Lung (tissue), 12 donors: ENCODE data around the gene AGAP1. TPM values are rescaled to one million over a fixed set of nuclear protein-coding genes. Genes with fewer than 3 reads are reported as not detected.

ENCODE experiments used
- ATAC-seq: fragments of 200-7000 bp; cut with Tn5 transposase; one replicate; pipeline ENCODE4 v1.9.1; 2020; ENCODE audit warnings: moderate number of reproducible peaks; ENCODE audit not compliant: insufficient read depth, low FRiP score
- DNase-seq, 3 donors: peaks; one replicate each; pipeline ENCODE4 v3.0.0-alpha.2; 2013 to 2017
- H3K27ac ChIP-seq, 2 donors: one replicate each; pipeline ENCODE4 v1.5.1; 2013; ENCODE audit warnings: mild to moderate bottlenecking in 2 of 2, moderate library complexity in 2 of 2, control low read depth in 1 of 2, inconsistent platforms in 1 of 2, low read depth in 1 of 2, low read length in 1 of 2
- H3K27me3 ChIP-seq, 3 donors: one replicate each; pipeline ENCODE4 v1.5.1; 2013; ENCODE audit warnings: low read length in 2 of 3; ENCODE audit not compliant: control insufficient read depth in 3 of 3, insufficient read depth in 3 of 3
- H3K36me3 ChIP-seq, 4 donors: one replicate each; pipeline ENCODE4 v1.5.1; 2013; ENCODE audit warnings: low read length in 4 of 4, mild to moderate bottlenecking in 1 of 4, moderate library complexity in 1 of 4; ENCODE audit not compliant: control insufficient read depth in 4 of 4, insufficient read depth in 4 of 4
- H3K4me1 ChIP-seq, 5 donors: one replicate each; pipeline ENCODE4 v1.5.1; 2013; ENCODE audit warnings: low read length in 5 of 5, mild to moderate bottlenecking in 2 of 5, moderate library complexity in 1 of 5; ENCODE audit not compliant: control insufficient read depth in 5 of 5, insufficient read depth in 5 of 5
- H3K4me3 ChIP-seq: one replicate; pipeline ENCODE4 v1.5.1; 2013; ENCODE audit warnings: mild to moderate bottlenecking, control low read depth, moderate library complexity
- H3K9ac ChIP-seq, 2 donors: one replicate each; pipeline ENCODE4 v1.5.1; 2013; ENCODE audit warnings: low read length in 2 of 2, control low read depth in 1 of 2; ENCODE audit not compliant: insufficient read depth in 1 of 2
- H3K9me3 ChIP-seq, 4 donors: one replicate each; pipeline ENCODE4 v1.5.1; 2013; ENCODE audit warnings: low read length in 3 of 4, mild to moderate bottlenecking in 1 of 4, moderate library complexity in 1 of 4; ENCODE audit not compliant: control insufficient read depth in 4 of 4, insufficient read depth in 3 of 4
- WGBS, 2 donors: extraction: QIAGEN DNeasy Blood & Tissue Kit; methylation state at CpG; one replicate each; pipeline ENCODE4 v1.1.7; 2013; 5-methylcytosine and 5-hydroxymethylcytosine counted together
- polyA plus RNA-seq, 2 donors: library from polyadenylated mRNA; stranded (reverse); fragments of 200-250 nt; gene quantifications; one replicate each; pipeline ENCODE4 v1.2.1, GENCODE V29; 2013
- total RNA-seq, 2 donors: library from RNA; depleted of rRNA in 1 of 2; stranded (reverse); fragments of >200 nt in 1 of 2; gene quantifications; one replicate each; pipeline ENCODE4 v1.2.1, GENCODE V29; 2014 to 2021
- TF ChIP-seq, protein P1 (sequence below): IDR thresholded peaks from 2 replicates; pipeline ENCODE4 v1.5.1; 2012; ENCODE audit warnings: mild to moderate bottlenecking; ENCODE audit errors: control extremely low read depth, extremely low read depth
- donor health status: control.
- donor health status: control.
- donor health status: Bipolar disorder and iron deficiency.
- donor health status: healthy.
- donor health status: DM: yes; HTN: yes; CAD: no.

The AGAP1 gene
- total and polyA plus RNA-seq, 4 donors, result 6.6 to 39.4 (median 20.2) TPM

GRCh38 chr2:235825946-235826345 is 332.1 kb downstream of the AGAP1 start:
- no peak for DNase-seq
- H3K9ac ChIP-seq, result no peak overlapping the region
- H3K9me3 ChIP-seq, result no peaks in the 10 kb centered on the region
- H3K27me3 ChIP-seq, result no peaks in the 10 kb centered on the region
- H3K27ac ChIP-seq, result no peak overlapping the region
- ATAC-seq, result no peak
- 93 to 96% methylated on average over 6 of the region's 6 CpGs for WGBS, 2 donors
- H3K36me3 ChIP-seq, result peaks cover 0 to 8% (median 6%) of the 10 kb centered on the region in 4 donors
- TF ChIP-seq, protein P1, sequence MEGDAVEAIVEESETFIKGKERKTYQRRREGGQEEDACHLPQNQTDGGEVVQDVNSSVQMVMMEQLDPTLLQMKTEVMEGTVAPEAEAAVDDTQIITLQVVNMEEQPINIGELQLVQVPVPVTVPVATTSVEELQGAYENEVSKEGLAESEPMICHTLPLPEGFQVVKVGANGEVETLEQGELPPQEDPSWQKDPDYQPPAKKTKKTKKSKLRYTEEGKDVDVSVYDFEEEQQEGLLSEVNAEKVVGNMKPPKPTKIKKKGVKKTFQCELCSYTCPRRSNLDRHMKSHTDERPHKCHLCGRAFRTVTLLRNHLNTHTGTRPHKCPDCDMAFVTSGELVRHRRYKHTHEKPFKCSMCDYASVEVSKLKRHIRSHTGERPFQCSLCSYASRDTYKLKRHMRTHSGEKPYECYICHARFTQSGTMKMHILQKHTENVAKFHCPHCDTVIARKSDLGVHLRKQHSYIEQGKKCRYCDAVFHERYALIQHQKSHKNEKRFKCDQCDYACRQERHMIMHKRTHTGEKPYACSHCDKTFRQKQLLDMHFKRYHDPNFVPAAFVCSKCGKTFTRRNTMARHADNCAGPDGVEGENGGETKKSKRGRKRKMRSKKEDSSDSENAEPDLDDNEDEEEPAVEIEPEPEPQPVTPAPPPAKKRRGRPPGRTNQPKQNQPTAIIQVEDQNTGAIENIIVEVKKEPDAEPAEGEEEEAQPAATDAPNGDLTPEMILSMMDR, result no peak
- H3K4me3 ChIP-seq, result no peak overlapping the region
- H3K4me1 ChIP-seq, result no peaks in the 10 kb centered on the region

- no peaks in the 10 kb centered on the region for H3K27me3 ChIP-seq
- TF ChIP-seq, protein P1, result no peak
- 89 to 90% methylated on average over 9 of the region's 9 CpGs for WGBS, 2 donors
- DNase-seq (no peak), ATAC-seq (no peak)
- H3K9me3 ChIP-seq, result no peaks in the 10 kb centered on the region
- H3K4me3 ChIP-seq, result no peak overlapping the region
- H3K27ac ChIP-seq, result no peak overlapping the region
- H3K9ac ChIP-seq, result no peak overlapping the region
- no peaks in the 10 kb centered on the region for H3K4me1 ChIP-seq
- peaks cover 0 to 9% (median 7%) of the 10 kb centered on the region in 4 donors for H3K36me3 ChIP-seq
Observed at GRCh38 chr2:235826826-235827225, 333.0 kb downstream of the AGAP1 start.

DNA sequence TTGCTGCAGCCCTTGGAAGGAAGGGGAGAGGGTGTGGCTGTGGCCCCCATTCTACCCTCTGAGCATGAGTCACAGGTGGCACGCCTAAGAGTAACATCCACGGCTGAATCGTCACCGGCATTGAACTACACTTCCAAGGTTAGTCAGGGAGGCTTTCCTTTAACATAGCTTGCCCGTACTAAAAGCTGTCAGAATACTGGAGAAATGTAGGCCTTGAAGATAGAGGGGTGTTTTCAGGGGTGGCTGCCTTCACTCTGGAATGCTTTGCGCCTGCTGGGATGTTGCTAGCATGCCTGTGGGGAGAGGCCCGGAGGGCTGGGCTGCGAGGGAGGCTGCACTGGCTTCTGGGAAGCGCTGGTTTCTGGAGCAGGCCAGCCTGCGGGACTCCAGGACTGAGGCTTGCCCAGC is 333.7 kb downstream of the AGAP1 start:
- ATAC-seq, result no peak
- Histone ChIP-seq H3K9ac (no peak overlapping the region), H3K4me3 (no peak overlapping the region), H3K27me3 (no peaks in the 10 kb centered on the region), H3K36me3 (peaks cover 0 to 9% (median 7%) of the 10 kb centered on the region in 4 donors), H3K4me1 (no peaks in the 10 kb centered on the region), H3K9me3 (no peaks in the 10 kb centered on the region), H3K27ac (no peak overlapping the region)
- WGBS, 2 donors, result 89 to 92% methylated on average over 10 of the region's 10 CpGs
- TF ChIP-seq, protein P1, result no peak
- DNase-seq, result no peak

- no peak overlapping the region for H3K9ac ChIP-seq
- H3K9me3 ChIP-seq, result no peaks in the 10 kb centered on the region
- H3K27ac ChIP-seq, result no peak overlapping the region
- DNase-seq (no peak), ATAC-seq (no peak)
- H3K4me1 ChIP-seq, result no peaks in the 10 kb centered on the region
- H3K36me3 ChIP-seq, result peaks cover 0 to 9% (median 5%) of the 10 kb centered on the region in 4 donors
- no peaks in the 10 kb centered on the region for H3K27me3 ChIP-seq
- H3K4me3 ChIP-seq, result no peak overlapping the region
- TF ChIP-seq, protein P1, result no peak
- WGBS, 2 donors, result 94% methylated on average over 8 of the region's 8 CpGs
Observed at GRCh38 chr2:235829726-235830125, 335.9 kb downstream of the AGAP1 start.
